A549 (cell line): ENCODE results near the gene SLC35B4.

Source experiments
- CBX2 ChIP-seq: fragments of 200-600 bp; sonication (generic); IDR thresholded peaks from 2 replicates; pipeline ENCODE4 v1.6.1; 2016; ENCODE audit warnings: low read depth, mild to moderate bottlenecking, borderline replicate concordance
- CTCF ChIP-seq: fragments of >200 bp; sonication (Bioruptor Twin); formaldehyde crosslinking; IDR thresholded peaks from 3 replicates; pipeline ENCODE4 v1.5.1; 2016
- EHF ChIP-seq: fragments of 250-450 bp; sonication (Bioruptor Pico); IDR thresholded peaks from 2 replicates; pipeline ENCODE4 v1.5.0; 2020; ENCODE audit warnings: mild to moderate bottlenecking
- EP300 ChIP-seq, 2 experiments: fragments of >200 bp; sonication (Bioruptor Twin); formaldehyde crosslinking; IDR thresholded peaks; 2 replicates in 1 of 2; 3 replicates in 1 of 2; pipeline ENCODE4 v1.6.1; 2016 to 2017
- JUNB ChIP-seq: fragments of >200 bp; sonication (Bioruptor Twin); formaldehyde crosslinking; IDR thresholded peaks from 2 replicates; pipeline ENCODE4 v1.6.1; 2016
- KDM5A ChIP-seq: fragments of 200-600 bp; sonication (generic); IDR thresholded peaks from 2 replicates; pipeline ENCODE4 v1.6.1; 2016; ENCODE audit warnings: antibody characterized with exemption, mild to moderate bottlenecking
- MAX ChIP-seq: IDR thresholded peaks from 2 replicates; pipeline ENCODE4 v1.6.1; 2012
- NPAS2 ChIP-seq: fragments of 250-450 bp; sonication (Bioruptor Pico); IDR thresholded peaks from 2 replicates; pipeline ENCODE4 v1.8.0; 2022; ENCODE audit warnings: mild to moderate bottlenecking, moderate library complexity, borderline replicate concordance
- POLR2A ChIP-seq: IDR thresholded peaks from 2 replicates; pipeline ENCODE4 v1.6.1; 2012; ENCODE audit warnings: mild to moderate bottlenecking, low read length
- RAD21 ChIP-seq, 2 experiments: fragments of >200 bp in 1 of 2; sonication (Bioruptor Twin) in 1 of 2; formaldehyde crosslinking in 1 of 2; IDR thresholded peaks in 1 of 2; conservative IDR thresholded peaks in 1 of 2; 2 replicates in 1 of 2; 3 replicates in 1 of 2; pipeline ENCODE4 v1.6.1; 2012 to 2018; ENCODE audit warnings: inconsistent platforms in 1 of 2
- SMC3 ChIP-seq: fragments of >200 bp; sonication (Bioruptor Twin); formaldehyde crosslinking; IDR thresholded peaks from 3 replicates; pipeline ENCODE4 v1.6.1; 2018; ENCODE audit warnings: inconsistent platforms
- TF ChIP-seq, protein P1 (sequence below): fragments of 200-600 bp; sonication (generic); IDR thresholded peaks from 2 replicates; pipeline ENCODE4 v1.6.1; 2016; ENCODE audit warnings: antibody characterized with exemption, mild to moderate bottlenecking, moderate library complexity
- TF ChIP-seq, protein P2 (sequence below): fragments of 250-450 bp; sonication (Bioruptor Pico); IDR thresholded peaks from 2 replicates; pipeline ENCODE4 v1.5.0; 2021; ENCODE audit warnings: mild to moderate bottlenecking, moderate library complexity, borderline replicate concordance

- TF ChIP-seq, protein P1, sequence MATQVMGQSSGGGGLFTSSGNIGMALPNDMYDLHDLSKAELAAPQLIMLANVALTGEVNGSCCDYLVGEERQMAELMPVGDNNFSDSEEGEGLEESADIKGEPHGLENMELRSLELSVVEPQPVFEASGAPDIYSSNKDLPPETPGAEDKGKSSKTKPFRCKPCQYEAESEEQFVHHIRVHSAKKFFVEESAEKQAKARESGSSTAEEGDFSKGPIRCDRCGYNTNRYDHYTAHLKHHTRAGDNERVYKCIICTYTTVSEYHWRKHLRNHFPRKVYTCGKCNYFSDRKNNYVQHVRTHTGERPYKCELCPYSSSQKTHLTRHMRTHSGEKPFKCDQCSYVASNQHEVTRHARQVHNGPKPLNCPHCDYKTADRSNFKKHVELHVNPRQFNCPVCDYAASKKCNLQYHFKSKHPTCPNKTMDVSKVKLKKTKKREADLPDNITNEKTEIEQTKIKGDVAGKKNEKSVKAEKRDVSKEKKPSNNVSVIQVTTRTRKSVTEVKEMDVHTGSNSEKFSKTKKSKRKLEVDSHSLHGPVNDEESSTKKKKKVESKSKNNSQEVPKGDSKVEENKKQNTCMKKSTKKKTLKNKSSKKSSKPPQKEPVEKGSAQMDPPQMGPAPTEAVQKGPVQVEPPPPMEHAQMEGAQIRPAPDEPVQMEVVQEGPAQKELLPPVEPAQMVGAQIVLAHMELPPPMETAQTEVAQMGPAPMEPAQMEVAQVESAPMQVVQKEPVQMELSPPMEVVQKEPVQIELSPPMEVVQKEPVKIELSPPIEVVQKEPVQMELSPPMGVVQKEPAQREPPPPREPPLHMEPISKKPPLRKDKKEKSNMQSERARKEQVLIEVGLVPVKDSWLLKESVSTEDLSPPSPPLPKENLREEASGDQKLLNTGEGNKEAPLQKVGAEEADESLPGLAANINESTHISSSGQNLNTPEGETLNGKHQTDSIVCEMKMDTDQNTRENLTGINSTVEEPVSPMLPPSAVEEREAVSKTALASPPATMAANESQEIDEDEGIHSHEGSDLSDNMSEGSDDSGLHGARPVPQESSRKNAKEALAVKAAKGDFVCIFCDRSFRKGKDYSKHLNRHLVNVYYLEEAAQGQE: no peak
- no peak for TF ChIP-seq EP300 (IDR thresholded peaks at IDR 0.05)
- no peak for TF ChIP-seq RAD21 (conservative IDR thresholded peaks at IDR 0.05 in 1 of 2, IDR thresholded peaks at IDR 0.05 in 1 of 2)
- TF ChIP-seq NPAS2 (CRISPR knock-in tag): no peak
- no peak for TF ChIP-seq SMC3
- TF ChIP-seq CTCF: no peak
- TF ChIP-seq KDM5A: no peak
- TF ChIP-seq POLR2A: no peak
- TF ChIP-seq JUNB: no peak
- TF ChIP-seq CBX2: no peak
- TF ChIP-seq, protein P2, sequence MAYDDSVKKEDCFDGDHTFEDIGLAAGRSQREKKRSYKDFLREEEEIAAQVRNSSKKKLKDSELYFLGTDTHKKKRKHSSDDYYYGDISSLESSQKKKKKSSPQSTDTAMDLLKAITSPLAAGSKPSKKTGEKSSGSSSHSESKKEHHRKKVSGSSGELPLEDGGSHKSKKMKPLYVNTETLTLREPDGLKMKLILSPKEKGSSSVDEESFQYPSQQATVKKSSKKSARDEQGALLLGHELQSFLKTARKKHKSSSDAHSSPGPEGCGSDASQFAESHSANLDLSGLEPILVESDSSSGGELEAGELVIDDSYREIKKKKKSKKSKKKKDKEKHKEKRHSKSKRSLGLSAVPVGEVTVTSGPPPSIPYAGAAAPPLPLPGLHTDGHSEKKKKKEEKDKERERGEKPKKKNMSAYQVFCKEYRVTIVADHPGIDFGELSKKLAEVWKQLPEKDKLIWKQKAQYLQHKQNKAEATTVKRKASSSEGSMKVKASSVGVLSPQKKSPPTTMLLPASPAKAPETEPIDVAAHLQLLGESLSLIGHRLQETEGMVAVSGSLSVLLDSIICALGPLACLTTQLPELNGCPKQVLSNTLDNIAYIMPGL (CRISPR knock-in tag): no peak
- no peak for TF ChIP-seq MAX
- TF ChIP-seq EHF (CRISPR knock-in tag): no peak
Measured at GRCh38 chr7:134311807-134312206, 4.9 kb downstream of the SLC35B4 start.
